A549 (cell line): ENCODE results near the gene BBX. TPM values are rescaled to one million over a fixed set of nuclear protein-coding genes. Genes with fewer than 3 reads are reported as not detected.

Experiments
- ATAC-seq, 2 experiments: fragments of 200-7000 bp in 1 of 2; fragments of >200 bp in 1 of 2; cut with Nextera tagmentation in 1 of 2; cut with Tn5 transposase in 1 of 2; 3 replicates each; pipeline versions ENCODE4 v1.8.0 to v1.9.1; 2018 to 2020; ENCODE audit warnings: mild to moderate bottlenecking in 1 of 2, moderate library complexity in 1 of 2
- CTCF ChIA-PET: fragments of 300-600 bp; sonication (Branson Sonifier 250); formaldehyde crosslinking; extraction: SDS; loops from one replicate; lab custom pipeline; 2021; ENCODE audit warnings: antibody characterized with exemption, inconsistent platforms; lab: Yijun Ruan, JAX
- POLR2A ChIA-PET: fragments of 350-600 bp; formaldehyde crosslinking; extraction: SDS; loops from one replicate; lab custom pipeline; 2021; ENCODE audit warnings: antibody characterized with exemption, inconsistent platforms; lab: Yijun Ruan, JAX
- DNase-seq, 2 experiments: peaks; one replicate each; pipeline versions ENCODE4 v3.0.0 to v3.0.0-alpha.2; 2011 to 2016; ENCODE audit warnings: low read depth in 1 of 2, low spot score in 1 of 2
- FAIRE-seq: peaks from 2 replicates; lab custom pipeline; 2011; peaks lifted over from hg19 to GRCh38; lab: Jason Lieb, UNC
- H3K27ac ChIP-seq, 2 experiments: fragments of >200 bp; sonication (Bioruptor Twin); formaldehyde crosslinking; 3 replicates each; pipeline ENCODE4 v1.5.1; 2016 to 2017
- H3K4me1 ChIP-seq: fragments of >200 bp; sonication (Bioruptor Twin); formaldehyde crosslinking; 3 replicates; pipeline ENCODE4 v1.6.1; 2016
- H3K4me2 ChIP-seq: fragments of >200 bp; sonication (Bioruptor Twin); formaldehyde crosslinking; 3 replicates; pipeline ENCODE4 v1.6.1; 2016
- H3K4me3 ChIP-seq: fragments of >200 bp; sonication (Bioruptor Twin); formaldehyde crosslinking; 3 replicates; pipeline ENCODE4 v1.5.1; 2016
- H3K9me3 ChIP-seq: fragments of >200 bp; sonication (Bioruptor Twin); formaldehyde crosslinking; 3 replicates; pipeline ENCODE4 v1.6.1; 2016
- CEBPB ChIP-seq, 2 experiments: fragments of >200 bp in 1 of 2; sonication (Bioruptor Twin) in 1 of 2; formaldehyde crosslinking in 1 of 2; IDR thresholded peaks; 2 replicates each; pipeline ENCODE4 v1.6.1; 2012 to 2016
- CTCF ChIP-seq: fragments of >200 bp; sonication (Bioruptor Twin); formaldehyde crosslinking; IDR thresholded peaks from 3 replicates; pipeline ENCODE4 v1.5.1; 2016
- FOSB ChIP-seq: fragments of 250-450 bp; sonication (Bioruptor Pico); IDR thresholded peaks from 2 replicates; pipeline ENCODE4 v1.5.0; 2020; ENCODE audit warnings: mild to moderate bottlenecking, moderate library complexity
- HOXB13 ChIP-seq: fragments of 250-450 bp; sonication (Bioruptor Pico); IDR thresholded peaks from 2 replicates; pipeline ENCODE4 v1.5.0; 2020; ENCODE audit warnings: low read depth, mild to moderate bottlenecking, moderate library complexity
- MAFK ChIP-seq: fragments of 450-650 bp; IDR thresholded peaks from 2 replicates; pipeline ENCODE4 v1.6.1; 2014; ENCODE audit not compliant: partially characterized antibody
- NPAS2 ChIP-seq: fragments of 250-450 bp; sonication (Bioruptor Pico); IDR thresholded peaks from 2 replicates; pipeline ENCODE4 v1.8.0; 2022; ENCODE audit warnings: mild to moderate bottlenecking, moderate library complexity, borderline replicate concordance
- RFX5 ChIP-seq: fragments of 450-650 bp; IDR thresholded peaks from 2 replicates; pipeline ENCODE4 v1.7.1; 2014; ENCODE audit warnings: antibody characterized with exemption, mild to moderate bottlenecking, moderate library complexity
- RNF2 ChIP-seq: fragments of 200-600 bp; sonication (generic); IDR thresholded peaks from 2 replicates; pipeline ENCODE4 v1.6.1; 2016; ENCODE audit warnings: low read depth, mild to moderate bottlenecking, antibody characterized with exemption, moderate library complexity, borderline replicate concordance
- TP53 ChIP-seq: fragments of 250-450 bp; sonication (Bioruptor Pico); IDR thresholded peaks from 2 replicates; pipeline ENCODE4 v1.5.0; 2021; ENCODE audit warnings: mild to moderate bottlenecking, moderate library complexity
- WGBS: methylation state at CpG from one replicate; pipeline ENCODE4 v1.1.6; 2017; ENCODE audit errors: missing lambda C conversion rate; 5-methylcytosine and 5-hydroxymethylcytosine counted together
- polyA plus RNA-seq, 4 experiments: library from polyadenylated mRNA; depleted of rRNA in 3 of 4; stranded (reverse); fragments of >200 nt; fragmentation: RNase III in 1 of 4; extraction: RNeasy Plus Mini Kit Qiagen cat#74134 plus additional on column Dnase treatment in 1 of 4; gene quantifications; 2 replicates in 3 of 4; 3 replicates in 1 of 4; pipeline ENCODE4 v1.2.3, GENCODE V29; 2011 to 2017
- TF ChIP-seq, protein P1 (sequence below): fragments of 150-350 bp; IDR thresholded peaks from 2 replicates; pipeline ENCODE4 v1.6.1; 2014; ENCODE audit warnings: low read depth, mild to moderate bottlenecking, low read length
- TF ChIP-seq, protein P2 (sequence below): fragments of >200 bp; sonication (Bioruptor Twin); formaldehyde crosslinking; IDR thresholded peaks from 2 replicates; pipeline ENCODE4 v1.6.1; 2016

Gene BBX
- polyA plus RNA-seq, 2 of the 4 experiments (the other 2 are of a cell fraction): 16.7 to 62.8 TPM

DNA sequence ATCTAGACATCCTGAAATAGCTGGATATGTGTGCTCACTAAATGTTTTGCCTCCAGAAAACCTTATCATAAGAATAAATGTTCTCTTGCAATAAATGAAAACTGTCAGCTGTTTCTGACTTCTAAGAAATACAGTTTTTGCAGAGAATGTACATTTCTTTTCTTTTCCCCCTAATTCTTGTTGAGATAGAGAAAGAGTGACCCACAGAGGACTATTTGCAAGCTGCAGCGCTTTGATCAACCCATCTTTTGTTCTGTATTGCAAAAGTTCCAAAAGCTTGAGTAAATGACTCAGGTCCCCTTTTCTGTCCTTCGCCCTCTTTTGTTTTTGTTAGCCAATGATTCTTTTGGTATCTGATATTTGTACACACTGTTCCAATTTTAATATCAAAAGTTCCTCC is 141.9 kb downstream of the BBX start:
- ChIA-PET CTCF (interaction anchor here (1.2 to 6.7 kb wide), 4 partner anchors 11 to 428 kb away, joined by 4 to 48 read pairs (median 4); no protein-coding TSS in a partner anchor), POLR2A (no interaction called here)
- FAIRE-seq: no peak
- Histone ChIP-seq H3K9me3 (no peaks in the 10 kb centered on the region), H3K4me3 (no peak overlapping the region), H3K27ac (no peak overlapping the region), H3K4me2 (no peak overlapping the region)
- DNase-seq: no peak
- 90% methylated on average over 2 of the region's 2 CpGs for WGBS
- no peak for TF ChIP-seq NPAS2 (CRISPR knock-in tag)
- TF ChIP-seq CTCF: no peak
- TF ChIP-seq, all 56 proteins: peak for 0
- no peaks in the 10 kb centered on the region for H3K4me1 ChIP-seq
- ATAC-seq: no peak

DNA sequence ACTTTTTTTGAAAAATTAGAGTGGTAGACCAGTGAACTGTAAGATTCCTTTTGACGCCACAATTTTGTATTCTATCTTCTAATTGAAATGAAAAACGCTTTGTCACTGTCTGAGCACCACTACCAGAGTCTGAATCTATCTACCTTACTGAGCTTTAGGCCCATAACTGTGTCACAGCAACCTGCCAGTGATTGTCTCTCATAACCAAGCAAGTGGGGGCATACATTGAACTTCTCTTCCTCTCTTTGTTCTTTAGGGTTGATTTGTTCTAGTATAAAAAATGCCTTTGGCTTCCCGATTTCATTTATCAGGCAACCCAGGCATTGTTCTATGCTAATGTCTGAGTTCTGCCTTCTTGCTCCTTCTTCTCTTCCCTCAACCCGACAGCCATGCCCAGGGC is 142.6 kb downstream of the BBX start:
- H3K9me3 ChIP-seq: no peaks in the 10 kb centered on the region
- H3K4me3 ChIP-seq: no peak overlapping the region
- no peak overlapping the region for H3K27ac ChIP-seq
- no peak for ATAC-seq
- no peaks in the 10 kb centered on the region for H3K4me1 ChIP-seq
- no peak overlapping the region for H3K4me2 ChIP-seq
- no peak for DNase-seq
- WGBS: 95% methylated on average over 4 of the region's 4 CpGs
- ChIA-PET POLR2A (no interaction called here), CTCF (interaction anchor here (1.2 to 6.7 kb wide), 4 partner anchors 11 to 429 kb away, joined by 4 to 48 read pairs (median 4); no protein-coding TSS in a partner anchor)
- FAIRE-seq: no peak
- TF ChIP-seq, protein P1, sequence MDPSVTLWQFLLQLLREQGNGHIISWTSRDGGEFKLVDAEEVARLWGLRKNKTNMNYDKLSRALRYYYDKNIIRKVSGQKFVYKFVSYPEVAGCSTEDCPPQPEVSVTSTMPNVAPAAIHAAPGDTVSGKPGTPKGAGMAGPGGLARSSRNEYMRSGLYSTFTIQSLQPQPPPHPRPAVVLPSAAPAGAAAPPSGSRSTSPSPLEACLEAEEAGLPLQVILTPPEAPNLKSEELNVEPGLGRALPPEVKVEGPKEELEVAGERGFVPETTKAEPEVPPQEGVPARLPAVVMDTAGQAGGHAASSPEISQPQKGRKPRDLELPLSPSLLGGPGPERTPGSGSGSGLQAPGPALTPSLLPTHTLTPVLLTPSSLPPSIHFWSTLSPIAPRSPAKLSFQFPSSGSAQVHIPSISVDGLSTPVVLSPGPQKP: no peak
- no peak for TF ChIP-seq CEBPB (IDR thresholded peaks at IDR 0.05)

DNA sequence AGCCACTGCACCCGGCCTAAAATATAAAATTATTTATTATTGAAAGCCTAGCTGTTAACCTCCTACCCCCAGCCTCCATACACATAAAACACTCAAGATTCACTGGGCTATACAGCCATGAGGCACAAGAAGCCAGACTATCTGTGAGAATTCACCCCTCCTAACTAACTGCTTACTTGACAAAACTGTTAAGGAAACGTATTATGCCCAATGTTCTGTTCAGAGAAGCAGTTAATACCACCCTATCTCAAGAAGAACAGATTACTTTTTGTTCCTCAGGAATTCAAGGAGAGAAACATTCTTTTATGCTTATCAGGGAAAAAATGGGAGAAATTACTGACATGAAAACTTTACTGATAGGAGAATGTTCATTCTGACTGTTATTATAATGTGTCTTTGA is 144.1 kb downstream of the BBX start:
- ATAC-seq (no peak), DNase-seq (no peak)
- 87% methylated on average over 2 of the region's 2 CpGs for WGBS
- no peaks in the 10 kb centered on the region for H3K4me1 ChIP-seq
- CTCF ChIA-PET: interaction anchor here (0.6 to 1.0 kb wide), 2 partner anchors 10 to 122 kb away, joined by 3 to 5 read pairs; no protein-coding TSS in a partner anchor
- no peak overlapping the region for H3K27ac ChIP-seq
- H3K4me2 ChIP-seq: no peak overlapping the region
- no peak overlapping the region for H3K4me3 ChIP-seq
- TF ChIP-seq MAFK (peak; percentile 75), HOXB13 (CRISPR knock-in tag) (no peak)
- TF ChIP-seq, all 56 proteins: peak for 1
- no peaks in the 10 kb centered on the region for H3K9me3 ChIP-seq
- POLR2A ChIA-PET: no interaction called here
- no peak for FAIRE-seq

- FAIRE-seq (no peak), DNase-seq (no peak), ATAC-seq (no peak)
- H3K27ac ChIP-seq: no peak overlapping the region
- H3K4me3 ChIP-seq: no peak overlapping the region
- no peaks in the 10 kb centered on the region for H3K9me3 ChIP-seq
- no peak overlapping the region for H3K4me2 ChIP-seq
- ChIA-PET CTCF (no interaction called here), POLR2A (no interaction called here)
- 93% methylated on average over 5 of the region's 5 CpGs for WGBS
- H3K4me1 ChIP-seq: no peaks in the 10 kb centered on the region
- no peak for TF ChIP-seq RFX5
- TF ChIP-seq, protein P1: no peak
- no peak for TF ChIP-seq MAFK
- TF ChIP-seq, protein P2, sequence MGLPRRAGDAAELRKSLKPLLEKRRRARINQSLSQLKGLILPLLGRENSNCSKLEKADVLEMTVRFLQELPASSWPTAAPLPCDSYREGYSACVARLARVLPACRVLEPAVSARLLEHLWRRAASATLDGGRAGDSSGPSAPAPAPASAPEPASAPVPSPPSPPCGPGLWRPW: no peak
- no peak for TF ChIP-seq TP53 (CRISPR knock-in tag)
- no peak for TF ChIP-seq FOSB (CRISPR knock-in tag)
- TF ChIP-seq RNF2: no peak
- TF ChIP-seq, all 56 proteins: peak for 0
Observed at GRCh38 chr3:107668416-107668815, 145.7 kb downstream of the BBX start.
